HG03159 (cell line): ENCODE measurements around the gene EPHB6.

ENCODE experiments used
- ATAC-seq: cut with Tn5 transposase; IDR thresholded peaks from one replicate; pipeline ENCODE4 v1.9.1; 2021; ENCODE audit warnings: mild to moderate bottlenecking, moderate library complexity; ENCODE audit not compliant: unreplicated experiment

Gene EPHB6

DNA sequence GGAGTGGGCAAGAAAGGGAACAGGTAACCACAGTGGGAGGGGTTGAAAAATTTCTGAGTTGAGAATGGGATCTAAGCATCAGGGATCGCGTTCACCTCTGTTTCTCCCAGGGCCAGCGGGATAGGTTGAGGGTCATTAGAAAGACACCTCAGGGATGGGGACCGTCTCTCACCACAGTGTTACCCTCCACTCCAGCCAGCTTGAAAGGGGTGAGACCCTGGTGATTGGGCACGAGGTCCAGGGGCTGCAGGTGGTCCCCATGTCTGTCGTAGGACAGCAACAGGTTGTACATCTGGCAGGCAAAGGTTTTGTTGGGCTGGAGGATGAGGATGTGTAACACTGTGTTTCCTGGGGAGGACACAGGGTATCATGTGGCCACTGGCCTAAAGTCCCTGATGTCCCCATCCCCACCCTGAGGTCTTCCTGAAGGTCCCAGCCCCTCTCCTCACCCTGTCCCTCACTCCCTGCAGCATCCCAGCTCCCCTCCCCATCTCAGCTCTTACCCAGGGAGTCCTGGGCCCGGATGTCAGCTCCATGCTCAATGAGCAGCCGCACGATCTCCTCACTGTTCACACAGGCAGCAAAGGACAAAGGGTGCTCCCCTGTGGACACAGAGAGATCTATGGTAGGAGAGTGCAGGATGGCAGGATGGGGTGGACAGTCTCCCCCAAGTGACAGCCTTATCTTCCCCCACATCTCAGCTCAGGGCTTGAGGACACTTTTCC is 21.5 kb downstream of the EPHB6 start:
- ATAC-seq = no peak

- no peak for ATAC-seq
These were observed 22.4 kb downstream of the EPHB6 start for GRCh38 chr7:142876991-142877910.

GRCh38 chr7:142878315-142878714 is 23.4 kb downstream of the EPHB6 start:
- no peak for ATAC-seq

- ATAC-seq = no peak
These were observed 24.2 kb downstream of the EPHB6 start for GRCh38 chr7:142879060-142879459.

DNA sequence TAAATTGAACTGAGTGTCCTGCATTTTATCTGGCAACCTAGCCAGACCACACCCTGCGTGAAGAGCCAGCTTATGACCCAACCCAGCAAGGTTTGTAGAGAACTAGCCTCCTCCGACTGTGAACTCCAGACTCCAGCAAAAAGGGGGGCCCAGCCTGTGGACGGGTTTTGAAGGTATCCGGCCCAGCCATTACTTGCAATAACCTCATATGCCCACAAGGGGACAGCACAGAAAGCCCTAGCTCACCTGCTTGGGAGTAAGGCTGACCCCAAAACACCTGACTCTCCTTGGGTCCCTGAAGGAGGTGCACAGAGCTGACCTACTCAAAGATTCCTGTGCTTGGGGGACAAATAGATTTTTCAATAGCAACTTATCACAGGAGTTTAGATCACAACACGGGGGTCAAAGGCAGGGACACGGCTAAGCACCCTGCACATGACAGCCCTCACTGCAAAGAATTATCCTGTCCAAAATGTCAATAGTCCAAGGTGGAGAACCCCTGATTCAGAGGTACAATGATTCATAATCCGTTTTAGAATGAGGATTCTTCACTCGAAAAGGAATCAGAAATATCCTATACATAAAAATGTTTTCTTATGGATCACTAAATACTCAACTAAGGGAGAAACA is 26.1 kb downstream of the EPHB6 start:
- peak; percentile 80 for ATAC-seq

DNA sequence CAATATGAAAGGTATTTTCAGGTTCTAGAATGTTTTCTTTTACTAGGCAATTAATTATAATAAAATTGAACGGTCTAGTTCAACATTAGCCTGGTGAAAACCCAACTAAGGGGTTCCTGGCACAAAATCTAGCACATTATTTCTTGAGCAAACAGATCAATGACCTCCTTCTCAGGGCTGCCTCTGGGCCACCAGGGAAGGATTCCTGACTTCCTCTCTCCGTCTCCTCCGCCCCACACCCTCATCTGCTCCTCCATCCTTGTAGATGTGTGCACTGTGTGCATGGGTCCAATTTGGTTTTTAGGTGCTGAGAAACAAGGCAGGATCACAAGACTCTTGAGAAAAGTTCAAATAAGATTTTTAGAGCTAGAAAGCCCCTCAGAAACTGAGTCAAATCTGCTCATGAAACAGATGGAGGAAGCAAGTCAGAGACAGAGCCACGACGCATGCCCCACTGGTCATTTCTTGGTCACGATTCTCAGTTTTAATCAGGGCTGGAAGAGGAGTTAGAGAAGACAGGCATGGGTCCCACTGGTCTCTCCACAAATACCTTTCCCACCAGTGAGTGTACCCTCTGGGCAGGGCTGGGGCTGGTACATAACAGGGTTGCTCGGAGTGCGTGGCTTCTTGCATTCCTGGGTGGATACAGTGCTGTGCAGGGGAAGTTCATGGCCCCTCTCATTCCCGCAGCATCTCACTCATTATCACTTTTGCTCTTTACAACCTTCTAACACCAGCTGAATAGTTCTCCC is 26.9 kb downstream of the EPHB6 start:
- ATAC-seq = no peak

DNA sequence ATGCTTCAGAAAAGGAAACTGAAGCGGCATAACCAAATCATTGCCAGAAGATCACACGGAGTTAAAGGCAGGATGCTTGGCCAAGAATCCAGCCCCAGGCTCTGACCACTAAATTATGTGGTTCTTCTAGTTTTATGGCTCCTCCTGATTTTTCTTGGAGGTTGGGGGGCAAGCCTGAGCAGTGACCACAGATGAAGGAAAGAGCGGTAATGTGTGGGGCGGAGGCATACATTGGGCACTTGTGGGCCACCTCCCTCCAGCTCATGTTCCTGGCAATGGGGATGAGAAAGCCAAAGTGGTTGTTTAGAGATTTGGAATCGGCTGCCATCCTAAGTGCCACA is 27.4 kb downstream of the EPHB6 start:
- ATAC-seq = no peak

DNA sequence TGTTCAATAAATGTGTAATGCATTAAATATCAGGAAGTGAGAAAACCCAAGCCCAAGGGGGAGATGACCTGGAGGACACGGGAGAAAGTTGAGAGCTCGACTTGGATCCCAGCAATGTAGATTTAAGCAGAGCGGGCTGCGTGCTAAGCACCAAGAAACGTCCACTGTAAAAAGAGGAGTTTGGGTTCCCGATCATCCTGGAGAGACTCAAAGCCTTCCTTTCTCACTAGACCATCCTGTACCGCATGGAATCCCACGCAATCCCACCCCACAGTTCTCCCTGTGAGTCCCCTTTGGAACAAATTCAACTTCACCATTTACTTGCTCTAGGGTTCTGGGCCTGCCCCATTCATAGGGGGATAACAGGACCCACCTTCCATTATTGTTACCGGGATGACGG is 28.3 kb downstream of the EPHB6 start:
- ATAC-seq = no peak

DNA sequence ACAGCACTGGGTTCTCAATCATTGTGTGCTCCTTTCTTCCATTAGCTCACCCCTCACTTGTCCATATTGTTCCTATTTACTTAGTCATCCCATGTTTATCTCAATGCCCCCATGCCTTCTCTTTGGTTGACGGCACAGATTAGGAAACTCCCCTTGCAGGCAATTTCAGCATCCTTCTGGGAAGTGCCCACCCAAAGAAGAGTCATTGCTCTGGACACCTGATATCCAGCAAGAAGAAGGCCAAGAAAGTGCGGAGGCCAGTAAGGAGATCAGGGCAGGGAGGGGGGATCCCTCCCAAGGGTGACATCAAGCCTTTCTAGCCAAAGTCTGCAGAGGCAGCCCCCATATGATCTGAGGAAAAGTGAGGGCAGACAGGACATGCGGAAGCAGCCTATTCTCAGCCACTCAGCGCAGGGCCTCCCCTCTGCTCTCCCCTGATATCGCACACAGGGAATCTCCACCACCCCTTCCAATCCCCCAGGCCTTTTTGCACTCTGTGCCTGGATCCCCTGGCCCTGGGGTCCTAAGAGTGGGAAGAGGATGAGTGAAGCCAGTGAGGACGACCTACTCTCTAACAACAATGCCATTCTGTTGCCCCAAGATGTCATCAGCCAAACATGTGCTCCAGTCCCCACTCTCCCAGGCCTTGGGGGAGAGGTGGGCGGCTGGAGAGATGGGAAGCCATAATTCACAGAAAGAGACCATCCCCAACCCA is 28.9 kb downstream of the EPHB6 start:
- no peak for ATAC-seq

DNA sequence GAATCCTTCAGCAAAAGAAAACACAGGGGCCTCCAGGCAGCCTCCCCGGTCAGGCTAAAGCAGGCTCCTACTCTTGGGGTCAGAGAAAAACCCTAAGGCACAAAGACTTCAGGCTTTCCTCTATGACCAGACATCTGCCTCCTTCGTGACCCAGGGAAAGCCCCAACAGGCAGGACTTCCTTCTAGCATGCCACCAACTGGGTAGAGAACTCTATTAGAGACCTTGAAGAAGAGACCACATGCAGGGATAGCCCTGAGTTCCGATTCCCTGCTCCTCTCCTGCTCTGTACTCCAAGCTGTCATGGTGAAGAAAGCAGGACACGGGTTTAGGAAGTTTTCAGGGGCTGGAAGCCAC is 29.4 kb downstream of the EPHB6 start:
- ATAC-seq = no peak

DNA sequence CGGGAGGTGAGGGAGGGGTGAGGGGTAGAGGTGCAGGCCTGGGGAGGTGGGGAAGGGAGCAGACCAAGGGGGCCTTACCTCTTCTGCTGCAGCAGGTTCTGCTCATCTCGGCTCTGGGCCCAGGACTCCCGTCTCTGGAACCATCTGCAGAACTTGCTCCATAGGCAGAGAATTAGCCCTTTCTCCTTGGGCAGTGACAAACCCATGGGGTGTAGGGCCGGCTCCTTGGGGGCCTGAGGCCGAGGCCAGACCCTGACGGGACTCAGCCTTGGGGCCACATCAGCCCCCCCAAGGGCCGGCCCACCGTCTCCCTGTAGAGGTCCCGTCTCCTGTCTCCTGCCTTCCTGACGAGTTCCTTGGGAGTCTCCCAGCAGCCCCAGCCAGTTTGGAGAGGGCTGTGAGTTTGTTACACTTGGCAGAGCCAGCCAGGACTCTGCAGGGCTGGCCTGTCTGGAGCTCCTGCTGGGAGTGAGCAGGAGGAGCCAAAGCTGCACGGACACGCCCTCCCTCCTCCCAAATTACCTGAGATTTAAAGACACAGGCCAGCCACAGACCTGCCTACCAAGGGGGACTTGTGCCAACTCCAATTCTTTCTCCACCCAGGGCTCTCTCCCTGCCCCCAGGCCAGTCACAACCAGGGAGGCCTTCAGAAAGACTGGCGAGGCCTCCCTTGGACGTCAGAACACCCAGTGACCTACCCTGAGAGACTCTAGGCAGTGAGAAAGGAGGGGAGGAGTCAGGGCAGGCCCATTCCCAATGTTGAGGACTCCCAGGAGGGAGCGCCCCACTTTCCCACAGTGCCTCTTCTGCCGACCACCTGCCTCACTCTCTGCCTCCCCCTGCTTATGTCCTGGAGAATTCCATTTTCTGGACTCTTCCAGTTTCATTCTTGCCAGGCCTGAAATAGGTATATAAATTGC is 30.7 kb downstream of the EPHB6 start, which contains the start of gene TRPV6:
Gene TRPV6, minus strand, starts transcription at position 435 of the 920 bp plus-strand sequence.
- no peak for ATAC-seq

DNA sequence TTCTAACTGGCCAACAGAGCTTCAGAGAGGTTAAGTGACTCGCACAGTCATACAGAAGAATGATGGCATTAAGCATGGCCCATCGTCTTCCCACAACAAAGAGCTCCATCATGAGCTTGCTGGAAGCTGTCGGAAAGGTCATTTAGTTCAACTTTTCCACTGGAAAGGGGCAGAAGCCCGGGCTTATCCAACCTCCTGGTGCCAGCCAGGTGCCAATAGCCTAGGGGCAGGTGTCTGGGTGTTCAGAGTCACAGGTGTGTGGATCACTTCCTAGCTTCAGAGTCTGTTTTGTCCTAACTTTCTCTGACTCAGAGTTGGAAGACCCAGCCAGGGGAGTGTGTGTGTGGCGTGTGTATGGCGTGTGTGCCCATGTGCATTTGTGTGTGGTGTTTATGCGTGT is 32.0 kb downstream of the EPHB6 start:
- no peak for ATAC-seq

- ATAC-seq = no peak
These were observed 32.6 kb downstream of the EPHB6 start for GRCh38 chr7:142887282-142888015.

DNA sequence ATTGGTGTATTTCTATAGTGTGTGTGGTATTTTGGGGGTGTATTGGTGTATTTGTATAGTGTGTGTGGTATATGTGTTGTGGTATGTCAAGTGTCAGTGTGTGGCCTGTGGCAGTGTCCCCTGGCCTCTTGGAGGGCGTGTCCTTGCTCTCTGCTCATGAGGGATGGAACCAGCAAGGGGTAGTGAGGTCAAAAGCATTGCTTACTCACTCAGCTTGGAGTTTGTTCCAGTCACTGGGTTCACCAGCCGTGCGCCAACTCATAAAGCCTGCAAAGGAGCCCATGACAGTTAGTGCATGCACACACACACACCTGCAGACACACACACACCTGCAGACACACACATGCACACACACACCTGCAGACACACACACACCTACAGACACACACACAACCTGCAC is 34.9 kb downstream of the EPHB6 start:
- no peak for ATAC-seq

DNA sequence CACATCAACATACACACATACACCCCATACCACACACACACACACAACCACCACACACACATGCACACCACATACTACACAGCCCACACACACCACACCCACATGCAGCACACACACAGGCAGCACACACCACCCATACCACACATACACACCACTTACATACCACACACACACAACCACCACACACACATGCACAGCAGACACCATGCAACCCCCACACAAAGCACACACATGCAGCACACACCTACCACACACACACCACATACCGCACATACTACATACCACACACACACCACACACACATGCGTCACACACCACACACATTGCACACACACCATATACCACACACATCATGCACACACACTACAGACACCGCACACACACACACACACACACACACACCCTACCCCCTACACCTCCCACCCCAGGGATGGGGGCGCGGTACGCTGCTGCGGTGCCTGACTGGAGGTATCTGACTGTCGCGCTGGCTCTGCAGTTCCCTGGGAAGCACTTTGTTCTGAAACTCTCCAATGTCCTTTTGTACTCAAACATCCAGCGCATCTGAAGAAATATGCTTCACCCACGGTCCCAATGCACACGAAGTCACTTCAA is 36.1 kb downstream of the EPHB6 start:
- ATAC-seq = no peak

GRCh38 chr7:142891490-142892082 is 36.7 kb downstream of the EPHB6 start:
- ATAC-seq = no peak

GRCh38 chr7:142892951-142893350 is 38.1 kb downstream of the EPHB6 start:
- ATAC-seq = no peak
